HepG2 (cell line): ENCODE measurements around the gene ZNF488. TPM values are rescaled to one million over a fixed set of nuclear protein-coding genes. Genes with fewer than 3 reads are reported as not detected.

ENCODE experiments used
- HDAC6 ChIP-seq: fragments of 200-600 bp; sonication (generic); IDR thresholded peaks from 2 replicates; pipeline ENCODE4 v1.7.0; 2017; ENCODE audit warnings: mild to moderate bottlenecking, antibody characterized with exemption, low read length, low read depth
- JUND ChIP-seq: sonication (generic); formaldehyde crosslinking; IDR thresholded peaks from 2 replicates; pipeline ENCODE4 v1.8.0; 2022; ENCODE audit warnings: mild to moderate bottlenecking, missing genetic modification reagents
- KDM1A ChIP-seq: IDR thresholded peaks from 2 replicates; pipeline ENCODE4 v1.6.1; 2016; ENCODE audit warnings: missing compliant biosample characterization
- KDM4B ChIP-seq: sonication (generic); formaldehyde crosslinking; IDR thresholded peaks from 2 replicates; pipeline ENCODE4 v1.4.0; 2020; ENCODE audit warnings: missing genetic modification reagents
- NFYC ChIP-seq: IDR thresholded peaks from 2 replicates; pipeline ENCODE4 v1.6.1; 2016; ENCODE audit warnings: missing genetic modification reagents, missing compliant biosample characterization
- PRPF4 ChIP-seq: fragments of 200-400 bp; formaldehyde crosslinking; IDR thresholded peaks from 2 replicates; pipeline ENCODE4 v1.6.1; 2016; ENCODE audit warnings: low read length, low read depth; ENCODE audit not compliant: poor library complexity, severe bottlenecking
- RAD21 ChIP-seq: fragments of 450-650 bp; formaldehyde crosslinking; IDR thresholded peaks from 2 replicates; pipeline ENCODE4 v1.5.0; 2020; ENCODE audit warnings: mild to moderate bottlenecking
- SP4 ChIP-seq: sonication (generic); formaldehyde crosslinking; IDR thresholded peaks from 2 replicates; pipeline ENCODE4 v1.8.1; 2023; ENCODE audit warnings: mild to moderate bottlenecking, missing genetic modification reagents
- SRY ChIP-seq: sonication (generic); formaldehyde crosslinking; IDR thresholded peaks from 2 replicates; pipeline ENCODE4 v1.8.0; 2022; ENCODE audit warnings: mild to moderate bottlenecking, missing genetic modification reagents
- TARDBP ChIP-seq: sonication (generic); formaldehyde crosslinking; IDR thresholded peaks from 2 replicates; pipeline ENCODE4 v1.8.0; 2022; ENCODE audit warnings: mild to moderate bottlenecking, missing genetic modification reagents
- TEAD3 ChIP-seq: optimal IDR thresholded peaks from 2 replicates; pipeline ENCODE3; 2016; ENCODE audit warnings: borderline replicate concordance
- ZBTB3 ChIP-seq: sonication (generic); formaldehyde crosslinking; IDR thresholded peaks from 2 replicates; pipeline ENCODE4 v1.4.0; 2020; ENCODE audit warnings: low read depth, mild to moderate bottlenecking, moderate library complexity, missing genetic modification reagents, borderline replicate concordance
- ZNF136 ChIP-seq: sonication (generic); formaldehyde crosslinking; IDR thresholded peaks from 2 replicates; pipeline ENCODE4 v1.8.1; 2022; ENCODE audit warnings: low read depth, mild to moderate bottlenecking, moderate library complexity, missing genetic modification reagents
- ZNF331 ChIP-seq: sonication (generic); formaldehyde crosslinking; IDR thresholded peaks from 2 replicates; pipeline ENCODE4 v1.4.0; 2020; ENCODE audit warnings: missing genetic modification reagents
- ZNF564 ChIP-seq: sonication (generic); formaldehyde crosslinking; IDR thresholded peaks from 2 replicates; pipeline ENCODE4 v1.8.1; 2023; ENCODE audit warnings: mild to moderate bottlenecking, missing genetic modification reagents
- polyA plus RNA-seq, 8 experiments: library from polyadenylated mRNA; depleted of rRNA in 3 of 8; stranded (reverse) in 7 of 8; unstranded in 1 of 8; fragments of >200 nt; fragmentation: Illumina TruSeq in 4 of 8; extraction: Trizol in 4 of 8; gene quantifications; 2 replicates each; pipeline versions ENCODE4 v1.2.1 to v1.2.3, GENCODE V29; 2011 to 2016; ENCODE audit warnings: low read depth in 4 of 8, missing spikeins in 1 of 8, mixed read lengths in 1 of 8; ENCODE audit not compliant: insufficient read depth in 1 of 8
- total RNA-seq, 5 experiments: library from RNA; depleted of rRNA; stranded (reverse); fragments of >200 nt; fragmentation: Illumina TruSeq; extraction: Trizol; gene quantifications; 2 replicates each; pipeline ENCODE4 v1.2.3, GENCODE V29; 2016; ENCODE audit warnings: low read depth in 1 of 5
- TF ChIP-seq, protein P1 (sequence below): sonication (generic); formaldehyde crosslinking; IDR thresholded peaks from 2 replicates; pipeline ENCODE4 v1.4.0; 2020; ENCODE audit warnings: missing genetic modification reagents, borderline replicate concordance
- TF ChIP-seq, protein P2 (sequence below): sonication (generic); formaldehyde crosslinking; IDR thresholded peaks from 2 replicates; pipeline ENCODE4 v1.8.0; 2022; ENCODE audit warnings: missing genetic modification reagents, low read depth, mild to moderate bottlenecking, borderline replicate concordance
- TF ChIP-seq, protein P3 (sequence below): sonication (generic); formaldehyde crosslinking; IDR thresholded peaks from 2 replicates; pipeline ENCODE4 v1.5.0; 2020; ENCODE audit warnings: mild to moderate bottlenecking, missing genetic modification reagents
- TF ChIP-seq, protein P4 (sequence below): sonication (generic); formaldehyde crosslinking; IDR thresholded peaks from 2 replicates; pipeline ENCODE4 v1.4.0; 2020; ENCODE audit warnings: missing genetic modification reagents

ZNF488 gene
- total and polyA plus RNA-seq, 2 of the 13 experiments (the other 11 are each of a cell fraction or from before 2014, with no cell fraction given) = 0.13 to 0.15 TPM

DNA sequence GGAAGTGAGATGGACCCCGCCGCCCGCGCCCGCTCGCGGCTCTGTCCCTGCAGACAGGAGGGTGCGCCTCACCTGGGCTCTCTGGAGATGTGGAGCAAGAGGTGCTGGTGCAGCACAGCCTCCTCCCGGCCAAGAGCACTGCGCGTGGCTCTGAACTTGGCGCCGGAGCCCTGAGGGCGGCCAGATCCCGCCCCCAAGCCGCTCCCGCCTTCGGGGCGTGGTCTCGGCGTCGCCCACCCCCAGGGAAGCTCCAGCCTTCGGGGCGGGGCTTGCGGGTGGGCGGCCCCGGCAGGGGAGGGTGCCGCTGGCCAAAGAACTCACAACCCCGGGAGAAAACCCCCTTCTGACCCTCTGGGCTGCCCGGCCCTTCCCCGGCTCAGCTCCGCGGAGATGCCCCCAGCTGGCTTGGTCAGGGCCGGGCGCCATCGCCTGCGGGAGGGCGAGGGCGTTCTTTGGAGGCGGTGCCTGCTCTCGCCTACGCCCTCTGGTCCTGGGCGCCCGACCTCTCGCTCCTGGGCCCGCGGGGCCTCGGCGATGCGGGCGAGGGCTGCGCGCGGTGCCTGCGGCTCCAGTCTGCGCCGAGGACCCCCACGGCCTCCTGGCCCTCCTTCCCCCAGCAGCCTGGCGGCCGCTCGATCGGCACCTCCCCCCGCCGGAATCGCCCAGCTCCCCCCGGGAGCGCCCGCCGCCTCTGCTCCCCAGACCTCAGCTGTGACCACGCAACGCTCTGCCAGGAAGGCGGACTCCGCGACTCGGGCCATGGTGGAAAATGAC, at the start of gene ZNF488 (continued):
- TF ChIP-seq RAD21 (no peak), ZBTB3 (CRISPR knock-in tag) (no peak), TEAD3 (CRISPR knock-in tag) (no peak), TARDBP (CRISPR knock-in tag) (no peak), KDM4B (CRISPR knock-in tag) (no peak), NFYC (CRISPR knock-in tag) (no peak), ZNF136 (CRISPR knock-in tag) (no peak), SP4 (CRISPR knock-in tag) (peak; percentile 85), ZNF331 (no peak), HDAC6 (no peak), PRPF4 (no peak), SRY (CRISPR knock-in tag) (0 out of 2 replicates have a peak, but pooled peaks have one; percentile 51), KDM1A (CRISPR knock-in tag) (no peak), ZNF564 (no peak), JUND (CRISPR knock-in tag) (no peak)
- TF ChIP-seq, protein P1, sequence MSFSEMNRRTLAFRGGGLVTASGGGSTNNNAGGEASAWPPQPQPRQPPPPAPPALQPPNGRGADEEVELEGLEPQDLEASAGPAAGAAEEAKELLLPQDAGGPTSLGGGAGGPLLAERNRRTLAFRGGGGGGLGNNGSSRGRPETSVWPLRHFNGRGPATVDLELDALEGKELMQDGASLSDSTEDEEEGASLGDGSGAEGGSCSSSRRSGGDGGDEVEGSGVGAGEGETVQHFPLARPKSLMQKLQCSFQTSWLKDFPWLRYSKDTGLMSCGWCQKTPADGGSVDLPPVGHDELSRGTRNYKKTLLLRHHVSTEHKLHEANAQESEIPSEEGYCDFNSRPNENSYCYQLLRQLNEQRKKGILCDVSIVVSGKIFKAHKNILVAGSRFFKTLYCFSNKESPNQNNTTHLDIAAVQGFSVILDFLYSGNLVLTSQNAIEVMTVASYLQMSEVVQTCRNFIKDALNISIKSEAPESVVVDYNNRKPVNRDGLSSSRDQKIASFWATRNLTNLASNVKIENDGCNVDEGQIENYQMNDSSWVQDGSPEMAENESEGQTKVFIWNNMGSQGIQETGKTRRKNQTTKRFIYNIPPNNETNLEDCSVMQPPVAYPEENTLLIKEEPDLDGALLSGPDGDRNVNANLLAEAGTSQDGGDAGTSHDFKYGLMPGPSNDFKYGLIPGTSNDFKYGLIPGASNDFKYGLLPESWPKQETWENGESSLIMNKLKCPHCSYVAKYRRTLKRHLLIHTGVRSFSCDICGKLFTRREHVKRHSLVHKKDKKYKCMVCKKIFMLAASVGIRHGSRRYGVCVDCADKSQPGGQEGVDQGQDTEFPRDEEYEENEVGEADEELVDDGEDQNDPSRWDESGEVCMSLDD (CRISPR knock-in tag) = no peak
- TF ChIP-seq, protein P2, sequence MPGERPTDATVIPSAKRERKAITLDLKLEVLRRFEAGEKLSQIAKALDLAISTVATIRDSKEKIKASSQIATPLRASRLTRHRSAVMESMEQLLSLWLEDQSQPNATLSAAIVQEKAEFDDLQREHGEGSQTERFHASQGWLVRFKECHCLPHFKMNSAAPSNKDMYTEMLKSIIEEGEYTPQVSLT (CRISPR knock-in tag) = no peak
- TF ChIP-seq, protein P3, sequence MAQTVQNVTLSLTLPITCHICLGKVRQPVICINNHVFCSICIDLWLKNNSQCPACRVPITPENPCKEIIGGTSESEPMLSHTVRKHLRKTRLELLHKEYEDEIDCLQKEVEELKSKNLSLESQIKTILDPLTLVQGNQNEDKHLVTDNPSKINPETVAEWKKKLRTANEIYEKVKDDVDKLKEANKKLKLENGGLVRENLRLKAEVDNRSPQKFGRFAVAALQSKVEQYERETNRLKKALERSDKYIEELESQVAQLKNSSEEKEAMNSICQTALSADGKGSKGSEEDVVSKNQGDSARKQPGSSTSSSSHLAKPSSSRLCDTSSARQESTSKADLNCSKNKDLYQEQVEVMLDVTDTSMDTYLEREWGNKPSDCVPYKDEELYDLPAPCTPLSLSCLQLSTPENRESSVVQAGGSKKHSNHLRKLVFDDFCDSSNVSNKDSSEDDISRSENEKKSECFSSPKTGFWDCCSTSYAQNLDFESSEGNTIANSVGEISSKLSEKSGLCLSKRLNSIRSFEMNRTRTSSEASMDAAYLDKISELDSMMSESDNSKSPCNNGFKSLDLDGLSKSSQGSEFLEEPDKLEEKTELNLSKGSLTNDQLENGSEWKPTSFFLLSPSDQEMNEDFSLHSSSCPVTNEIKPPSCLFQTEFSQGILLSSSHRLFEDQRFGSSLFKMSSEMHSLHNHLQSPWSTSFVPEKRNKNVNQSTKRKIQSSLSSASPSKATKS (CRISPR knock-in tag) = no peak
- TF ChIP-seq, protein P4, sequence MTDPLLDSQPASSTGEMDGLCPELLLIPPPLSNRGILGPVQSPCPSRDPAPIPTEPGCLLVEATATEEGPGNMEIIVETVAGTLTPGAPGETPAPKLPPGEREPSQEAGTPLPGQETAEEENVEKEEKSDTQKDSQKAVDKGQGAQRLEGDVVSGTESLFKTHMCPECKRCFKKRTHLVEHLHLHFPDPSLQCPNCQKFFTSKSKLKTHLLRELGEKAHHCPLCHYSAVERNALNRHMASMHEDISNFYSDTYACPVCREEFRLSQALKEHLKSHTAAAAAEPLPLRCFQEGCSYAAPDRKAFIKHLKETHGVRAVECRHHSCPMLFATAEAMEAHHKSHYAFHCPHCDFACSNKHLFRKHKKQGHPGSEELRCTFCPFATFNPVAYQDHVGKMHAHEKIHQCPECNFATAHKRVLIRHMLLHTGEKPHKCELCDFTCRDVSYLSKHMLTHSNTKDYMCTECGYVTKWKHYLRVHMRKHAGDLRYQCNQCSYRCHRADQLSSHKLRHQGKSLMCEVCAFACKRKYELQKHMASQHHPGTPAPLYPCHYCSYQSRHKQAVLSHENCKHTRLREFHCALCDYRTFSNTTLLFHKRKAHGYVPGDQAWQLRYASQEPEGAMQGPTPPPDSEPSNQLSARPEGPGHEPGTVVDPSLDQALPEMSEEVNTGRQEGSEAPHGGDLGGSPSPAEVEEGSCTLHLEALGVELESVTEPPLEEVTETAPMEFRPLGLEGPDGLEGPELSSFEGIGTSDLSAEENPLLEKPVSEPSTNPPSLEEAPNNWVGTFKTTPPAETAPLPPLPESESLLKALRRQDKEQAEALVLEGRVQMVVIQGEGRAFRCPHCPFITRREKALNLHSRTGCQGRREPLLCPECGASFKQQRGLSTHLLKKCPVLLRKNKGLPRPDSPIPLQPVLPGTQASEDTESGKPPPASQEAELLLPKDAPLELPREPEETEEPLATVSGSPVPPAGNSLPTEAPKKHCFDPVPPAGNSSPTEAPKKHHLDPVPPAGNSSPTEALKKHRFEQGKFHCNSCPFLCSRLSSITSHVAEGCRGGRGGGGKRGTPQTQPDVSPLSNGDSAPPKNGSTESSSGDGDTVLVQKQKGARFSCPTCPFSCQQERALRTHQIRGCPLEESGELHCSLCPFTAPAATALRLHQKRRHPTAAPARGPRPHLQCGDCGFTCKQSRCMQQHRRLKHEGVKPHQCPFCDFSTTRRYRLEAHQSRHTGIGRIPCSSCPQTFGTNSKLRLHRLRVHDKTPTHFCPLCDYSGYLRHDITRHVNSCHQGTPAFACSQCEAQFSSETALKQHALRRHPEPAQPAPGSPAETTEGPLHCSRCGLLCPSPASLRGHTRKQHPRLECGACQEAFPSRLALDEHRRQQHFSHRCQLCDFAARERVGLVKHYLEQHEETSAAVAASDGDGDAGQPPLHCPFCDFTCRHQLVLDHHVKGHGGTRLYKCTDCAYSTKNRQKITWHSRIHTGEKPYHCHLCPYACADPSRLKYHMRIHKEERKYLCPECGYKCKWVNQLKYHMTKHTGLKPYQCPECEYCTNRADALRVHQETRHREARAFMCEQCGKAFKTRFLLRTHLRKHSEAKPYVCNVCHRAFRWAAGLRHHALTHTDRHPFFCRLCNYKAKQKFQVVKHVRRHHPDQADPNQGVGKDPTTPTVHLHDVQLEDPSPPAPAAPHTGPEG (CRISPR knock-in tag) = peak; percentile 58; the same call in 1 of the 2 replicates
